Fibroblast of lung (primary cell): Measurements from ENCODE around the gene LGALS3BP. TPM values are rescaled to one million over a fixed set of nuclear protein-coding genes. Genes with fewer than 3 reads are reported as not detected.

ENCODE experiments used
- DNase-seq, 2 donors: peaks; one replicate each; pipeline versions ENCODE4 v3.0.0 to v3.0.0-alpha.2; 2010; ENCODE audit warnings: low read depth in 2 of 2
- H2AFZ ChIP-seq: 2 replicates; pipeline ENCODE4 v1.5.1; 2012; ENCODE audit warnings: low read length, control low read depth, inconsistent platforms
- H3K27ac ChIP-seq: 2 replicates; pipeline ENCODE4 v1.5.1; 2011; ENCODE audit warnings: low read length, control low read depth; ENCODE audit not compliant: insufficient read depth
- H3K27me3 ChIP-seq: 2 replicates; pipeline ENCODE4 v1.5.1; 2011; ENCODE audit warnings: mild to moderate bottlenecking, low read length; ENCODE audit not compliant: control insufficient read depth, insufficient read depth
- H3K36me3 ChIP-seq: 2 replicates; pipeline ENCODE4 v1.5.1; 2011; ENCODE audit warnings: low read length; ENCODE audit not compliant: control insufficient read depth, insufficient read depth
- H3K4me1 ChIP-seq: 2 replicates; pipeline ENCODE4 v1.5.1; 2011; ENCODE audit warnings: low read length; ENCODE audit not compliant: control insufficient read depth, insufficient read depth; ENCODE audit errors: extremely low read depth
- H3K4me2 ChIP-seq: 2 replicates; pipeline ENCODE4 v1.5.1; 2011; ENCODE audit warnings: low read length, control low read depth; ENCODE audit not compliant: insufficient read depth; ENCODE audit errors: extremely low read depth
- H3K4me3 ChIP-seq, 4 experiments: fragments of 200-600 bp in 1 of 4; sonication (generic) in 1 of 4; replicated peaks in 1 of 4; 2 replicates each; pipeline ENCODE4 v1.5.1; 2011 to 2016; ENCODE audit warnings: low read length in 4 of 4, low read depth in 3 of 4, mild to moderate bottlenecking in 3 of 4, control low read depth in 2 of 4, inconsistent platforms in 1 of 4, mixed read lengths in 1 of 4; ENCODE audit not compliant: insufficient read depth in 1 of 4; ENCODE audit errors: control extremely low read depth in 1 of 4
- H3K79me2 ChIP-seq: 2 replicates; pipeline ENCODE4 v1.5.1; 2012; ENCODE audit warnings: mild to moderate bottlenecking, low read length, inconsistent platforms; ENCODE audit not compliant: control insufficient read depth, insufficient read depth
- H3K9ac ChIP-seq: 2 replicates; pipeline ENCODE4 v1.5.1; 2011; ENCODE audit warnings: mild to moderate bottlenecking, low read length, control low read depth; ENCODE audit not compliant: insufficient read depth
- H3K9me3 ChIP-seq: 2 replicates; pipeline ENCODE4 v1.5.1; 2012; ENCODE audit warnings: low read depth, low read length; ENCODE audit not compliant: control insufficient read depth, insufficient read depth
- H4K20me1 ChIP-seq: 2 replicates; pipeline ENCODE4 v1.5.1; 2011; ENCODE audit warnings: low read length; ENCODE audit not compliant: control insufficient read depth, insufficient read depth; ENCODE audit errors: extremely low read depth
- EZH2 ChIP-seq: IDR thresholded peaks from 2 replicates; pipeline ENCODE4 v1.5.1; 2012; ENCODE audit warnings: low read length, control low read depth, mild to moderate bottlenecking; ENCODE audit errors: missing control alignments
- polyA plus RNA-seq, 2 donors: library from polyadenylated mRNA; depleted of rRNA in 1 of 2; stranded (reverse) in 1 of 2; unstranded in 1 of 2; fragments of >200 nt; gene quantifications; 2 replicates each; pipeline ENCODE4 v1.2.1, GENCODE V29; 2011 to 2012; ENCODE audit warnings: missing spikeins in 1 of 2
- total RNA-seq: library from RNA; depleted of rRNA; stranded (reverse); fragments of >200 nt; gene quantifications from 2 replicates; pipeline ENCODE4 v1.2.1, GENCODE V29; 2014
- TF ChIP-seq, protein P1 (sequence below), 2 donors: IDR thresholded peaks in 1 of 2; conservative IDR thresholded peaks in 1 of 2; 1 replicate in 1 of 2; 2 replicates in 1 of 2; pipeline ENCODE4 v1.5.1; 2011 to 2012; ENCODE audit warnings: low read length in 2 of 2, control low read depth in 1 of 2, inconsistent platforms in 1 of 2, low read depth in 1 of 2, mild to moderate bottlenecking in 1 of 2

The LGALS3BP gene
- total and polyA plus RNA-seq, 2 donors (not counting 1 experiment from before 2014, with no cell fraction given), result 128 to 387 TPM

- peak; percentile 59 to 86 for DNase-seq
- no peaks in the 10 kb centered on the region for H3K79me2 ChIP-seq
- no peaks in the 10 kb centered on the region for H3K36me3 ChIP-seq
- H3K4me2 ChIP-seq, result peak overlapping the region; percentile 57
- peaks cover 6% of the 10 kb centered on the region for H3K4me1 ChIP-seq
- TF ChIP-seq, protein P1, sequence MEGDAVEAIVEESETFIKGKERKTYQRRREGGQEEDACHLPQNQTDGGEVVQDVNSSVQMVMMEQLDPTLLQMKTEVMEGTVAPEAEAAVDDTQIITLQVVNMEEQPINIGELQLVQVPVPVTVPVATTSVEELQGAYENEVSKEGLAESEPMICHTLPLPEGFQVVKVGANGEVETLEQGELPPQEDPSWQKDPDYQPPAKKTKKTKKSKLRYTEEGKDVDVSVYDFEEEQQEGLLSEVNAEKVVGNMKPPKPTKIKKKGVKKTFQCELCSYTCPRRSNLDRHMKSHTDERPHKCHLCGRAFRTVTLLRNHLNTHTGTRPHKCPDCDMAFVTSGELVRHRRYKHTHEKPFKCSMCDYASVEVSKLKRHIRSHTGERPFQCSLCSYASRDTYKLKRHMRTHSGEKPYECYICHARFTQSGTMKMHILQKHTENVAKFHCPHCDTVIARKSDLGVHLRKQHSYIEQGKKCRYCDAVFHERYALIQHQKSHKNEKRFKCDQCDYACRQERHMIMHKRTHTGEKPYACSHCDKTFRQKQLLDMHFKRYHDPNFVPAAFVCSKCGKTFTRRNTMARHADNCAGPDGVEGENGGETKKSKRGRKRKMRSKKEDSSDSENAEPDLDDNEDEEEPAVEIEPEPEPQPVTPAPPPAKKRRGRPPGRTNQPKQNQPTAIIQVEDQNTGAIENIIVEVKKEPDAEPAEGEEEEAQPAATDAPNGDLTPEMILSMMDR (conservative IDR thresholded peaks at IDR 0.05 in 1 of 2, IDR thresholded peaks at IDR 0.05 in 1 of 2; ENCODE audit: low read depth in 1 of 2, low read length in 2 of 2), result peak; percentile 70 to 75
- no peak for TF ChIP-seq EZH2
- no peaks in the 10 kb centered on the region for H4K20me1 ChIP-seq
- H3K27me3 ChIP-seq, result peaks cover 4% of the 10 kb centered on the region
- no peak overlapping the region for H3K9ac ChIP-seq
- H2AFZ ChIP-seq, result no peak overlapping the region
- H3K4me3 ChIP-seq, result no peak overlapping the region
- H3K27ac ChIP-seq, result no peak overlapping the region
- H3K9me3 ChIP-seq, result no peaks in the 10 kb centered on the region
These were observed 40.2 kb upstream of the LGALS3BP start for GRCh38 chr17:79019632-79020584.

DNA sequence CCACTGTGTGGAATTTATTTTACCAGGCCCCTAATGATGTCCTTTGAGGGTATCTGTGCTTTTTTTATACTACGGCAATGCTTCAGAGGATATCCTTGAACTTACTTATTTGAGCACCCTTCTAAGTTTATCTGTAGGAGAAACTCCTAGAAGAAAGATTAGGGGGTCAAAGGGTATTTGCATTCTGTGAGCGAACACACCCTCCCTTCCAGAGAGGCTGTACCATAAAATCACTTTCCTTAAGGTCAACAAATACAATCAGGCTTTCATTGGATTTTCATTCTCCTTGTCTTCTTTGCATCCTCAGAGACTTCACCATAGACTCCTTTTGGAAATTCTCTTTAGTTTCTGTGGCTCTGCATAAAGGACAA, 39.5 kb upstream of the LGALS3BP start:
- Histone ChIP-seq H3K4me1 (peaks cover 3% of the 10 kb centered on the region), H2AFZ (no peak overlapping the region), H3K36me3 (no peaks in the 10 kb centered on the region), H3K4me2 (no peak overlapping the region), H3K4me3 (no peak overlapping the region), H3K9me3 (no peaks in the 10 kb centered on the region), H3K9ac (no peak overlapping the region), H3K79me2 (no peaks in the 10 kb centered on the region), H3K27me3 (peaks cover 4% of the 10 kb centered on the region), H3K27ac (no peak overlapping the region), H4K20me1 (no peaks in the 10 kb centered on the region)
- no peak for DNase-seq
- no peak for TF ChIP-seq EZH2
- TF ChIP-seq, protein P1 (conservative IDR thresholded peaks at IDR 0.05 in 1 of 2, IDR thresholded peaks at IDR 0.05 in 1 of 2; ENCODE audit: low read depth in 1 of 2, low read length in 2 of 2), result no peak

GRCh38 chr17:79018370-79018695, 38.6 kb upstream of the LGALS3BP start:
- no peak for DNase-seq
- peaks cover 3% of the 10 kb centered on the region for H3K4me1 ChIP-seq
- H3K9ac ChIP-seq, result no peak overlapping the region
- TF ChIP-seq, protein P1 (conservative IDR thresholded peaks at IDR 0.05 in 1 of 2, IDR thresholded peaks at IDR 0.05 in 1 of 2; ENCODE audit: low read depth in 1 of 2, low read length in 2 of 2), result no peak
- no peak for TF ChIP-seq EZH2
- H3K27me3 ChIP-seq, result peaks cover 4% of the 10 kb centered on the region
- no peak overlapping the region for H3K27ac ChIP-seq
- no peaks in the 10 kb centered on the region for H3K36me3 ChIP-seq
- H3K4me2 ChIP-seq, result no peak overlapping the region
- H3K4me3 ChIP-seq, result no peak overlapping the region
- H3K79me2 ChIP-seq, result no peaks in the 10 kb centered on the region
- no peaks in the 10 kb centered on the region for H3K9me3 ChIP-seq
- no peaks in the 10 kb centered on the region for H4K20me1 ChIP-seq
- no peak overlapping the region for H2AFZ ChIP-seq
